ENCODE measurements around the gene FGD4.

FGD4 gene

GRCh38 chr12:32407795-32408194, 8.4 kb downstream of the FGD4 start:
- DNase-seq: no peak

- DNase-seq: no peak
Observed at GRCh38 chr12:32413412-32413811, 14.1 kb downstream of the FGD4 start.

DNA sequence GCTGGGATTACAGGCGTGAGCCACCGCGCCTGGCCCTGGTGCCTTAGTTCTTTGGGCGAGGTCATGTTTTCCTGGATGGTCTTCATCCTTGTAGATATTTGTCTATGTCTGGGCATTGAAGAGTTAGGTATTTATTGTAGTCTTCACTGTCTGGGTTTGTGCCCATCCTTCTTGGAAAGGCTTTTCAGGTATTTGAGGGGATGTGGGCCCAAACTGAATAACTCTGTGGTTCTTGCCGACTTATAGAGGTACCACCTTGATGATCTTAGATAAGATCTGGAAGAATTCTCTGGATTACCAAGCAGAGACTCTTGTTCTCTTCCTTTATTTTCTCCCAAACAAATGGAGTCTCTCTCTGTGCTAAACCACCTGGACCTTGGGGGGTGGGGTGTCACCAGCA, 18.9 kb downstream of the FGD4 start:
- DNase-seq: no peak

GRCh38 chr12:32418903-32419519, 19.7 kb downstream of the FGD4 start:
- no peak for DNase-seq

- no peak for DNase-seq
Observed at GRCh38 chr12:32419520-32419960, 20.2 kb downstream of the FGD4 start.

GRCh38 chr12:32420356-32420755, 21.0 kb downstream of the FGD4 start:
- DNase-seq: no peak

DNA sequence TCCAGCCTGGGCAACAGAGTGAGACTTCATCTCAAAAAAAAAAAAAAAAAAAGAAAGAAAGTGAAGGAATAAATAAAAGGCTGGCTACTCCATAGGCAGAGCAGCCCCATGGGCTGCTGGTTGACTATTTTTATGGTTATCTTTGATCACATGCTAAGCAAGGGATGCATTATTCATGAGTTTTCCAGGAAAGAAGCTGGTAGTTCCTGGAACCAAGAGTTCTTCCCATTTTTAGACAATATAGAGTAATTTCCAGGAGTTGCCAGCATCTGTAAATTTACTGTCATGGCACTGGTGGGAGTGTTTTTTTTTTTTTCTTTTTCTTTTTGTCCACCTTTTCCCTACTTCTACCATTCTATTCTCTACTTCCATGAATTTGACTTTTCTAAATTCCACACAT, 24.2 kb downstream of the FGD4 start:
- DNase-seq: no peak

DNA sequence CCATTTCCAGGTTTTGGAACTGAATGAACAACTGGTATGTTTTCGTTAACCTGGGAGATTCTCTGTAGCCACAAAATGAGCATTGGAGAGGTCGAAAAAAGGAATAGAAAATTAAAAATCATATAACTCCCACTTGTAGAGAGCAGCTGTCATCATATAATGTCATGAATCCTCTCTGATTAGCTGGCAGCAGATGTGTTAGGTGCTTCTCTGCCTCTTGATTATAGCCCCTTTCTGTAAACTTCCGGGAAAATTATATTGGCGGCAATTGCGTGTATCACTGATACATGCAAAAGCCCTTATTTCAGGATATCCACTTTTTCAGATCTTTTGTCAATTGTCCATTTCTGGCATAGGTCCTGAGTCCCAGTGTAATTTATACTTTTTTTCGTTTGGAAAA, 31.7 kb downstream of the FGD4 start:
- no peak for DNase-seq

DNA sequence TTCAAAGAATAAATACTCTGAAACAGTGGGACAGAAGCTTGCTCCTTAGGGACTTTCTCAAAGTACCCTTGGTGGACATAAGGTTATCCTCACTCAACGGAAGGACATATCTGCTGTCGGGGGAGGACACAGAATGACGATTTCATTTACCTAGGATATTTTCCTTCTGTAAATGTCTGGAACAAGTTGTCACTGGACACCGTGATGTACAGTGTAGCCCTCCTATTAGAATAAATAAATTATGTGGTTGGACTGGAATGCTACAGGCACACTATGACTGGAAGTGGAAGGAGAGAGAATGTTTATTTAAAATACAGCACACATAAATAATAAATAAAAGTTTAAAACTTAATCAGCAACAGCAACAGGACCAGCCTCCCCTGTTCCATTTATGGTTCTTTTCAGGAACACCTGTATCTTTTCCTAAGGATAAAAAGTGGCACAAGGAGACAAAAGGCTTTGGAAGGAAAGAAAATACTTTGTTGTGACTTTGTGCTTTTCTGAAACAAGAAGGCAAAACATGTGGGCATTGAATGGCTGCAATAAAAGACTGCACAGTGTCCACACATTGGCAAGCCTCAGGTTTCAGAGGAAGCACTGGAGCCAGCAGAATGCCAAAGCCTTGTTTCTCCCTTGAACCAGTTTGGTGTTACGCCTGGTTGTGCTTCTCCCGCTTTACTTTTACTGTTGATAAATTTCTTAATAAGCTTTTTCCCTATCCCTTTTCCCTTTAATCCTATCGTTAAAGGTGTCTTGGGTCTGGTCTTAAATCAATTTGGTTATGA, 36.8 kb downstream of the FGD4 start:
- DNase-seq: no peak

DNA sequence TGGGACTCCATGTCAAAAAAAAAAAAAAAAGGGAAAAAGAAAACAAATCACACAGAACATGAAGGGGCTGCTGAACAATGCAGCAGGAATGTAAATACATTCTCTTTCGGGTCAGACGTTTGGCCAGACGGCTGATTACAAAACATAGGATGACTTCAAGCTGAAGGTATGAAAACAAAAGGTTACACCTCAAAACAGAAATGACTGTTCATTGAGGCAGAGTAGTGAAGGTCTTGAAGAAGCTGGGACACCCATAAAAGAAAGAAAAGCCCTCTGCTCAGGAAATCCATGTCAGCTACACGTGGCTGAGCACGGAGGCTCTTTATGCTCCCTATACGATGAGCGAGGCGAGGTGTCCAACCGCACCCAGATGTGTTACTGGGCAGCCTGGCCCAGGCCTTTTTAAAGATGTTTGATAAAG, 37.7 kb downstream of the FGD4 start:
- no peak for DNase-seq

DNA sequence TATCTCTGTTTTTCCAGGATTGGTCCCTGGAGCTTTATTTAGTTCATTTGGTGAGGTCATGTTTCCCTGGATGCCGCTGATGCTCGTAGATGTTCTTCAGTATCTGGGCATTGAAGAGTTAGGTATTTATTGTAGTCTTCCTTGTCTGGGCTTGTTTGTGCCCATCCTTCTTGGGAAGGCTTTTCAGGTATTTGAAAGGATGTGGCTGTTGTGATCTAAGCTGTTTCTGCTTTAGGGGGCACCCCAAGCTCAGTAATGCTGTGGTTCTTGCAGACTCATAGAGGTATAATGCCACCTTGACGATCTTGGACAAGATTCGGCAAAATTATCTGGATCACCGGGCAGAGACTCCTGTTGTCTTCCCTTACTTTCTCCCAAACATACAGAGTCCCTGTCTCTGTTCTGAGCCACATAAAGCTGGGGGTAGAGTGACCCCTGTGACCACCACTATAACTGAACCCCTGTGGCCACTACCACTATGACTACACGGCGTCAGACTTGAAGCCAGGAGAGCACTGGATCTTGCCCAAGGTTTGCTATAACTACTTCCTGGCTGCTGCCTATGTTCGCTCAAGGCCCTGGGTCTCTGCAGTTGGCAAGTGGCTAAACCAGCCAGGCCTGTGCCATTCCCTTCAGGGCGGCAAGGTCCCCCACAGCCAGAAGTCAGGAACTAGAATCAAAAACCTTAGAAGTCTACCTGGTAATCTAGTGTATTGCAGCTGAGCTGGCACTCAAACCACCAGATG, 40.9 kb downstream of the FGD4 start:
- DNase-seq: no peak

- DNase-seq: no peak
Observed at GRCh38 chr12:32443491-32443890, 44.1 kb downstream of the FGD4 start.

- DNase-seq: no peak
Observed at GRCh38 chr12:32444895-32445294, 45.5 kb downstream of the FGD4 start.

GRCh38 chr12:32445356-32445755, 46.0 kb downstream of the FGD4 start:
- no peak for DNase-seq

GRCh38 chr12:32446316-32447119, 47.2 kb downstream of the FGD4 start:
- DNase-seq: no peak

DNA sequence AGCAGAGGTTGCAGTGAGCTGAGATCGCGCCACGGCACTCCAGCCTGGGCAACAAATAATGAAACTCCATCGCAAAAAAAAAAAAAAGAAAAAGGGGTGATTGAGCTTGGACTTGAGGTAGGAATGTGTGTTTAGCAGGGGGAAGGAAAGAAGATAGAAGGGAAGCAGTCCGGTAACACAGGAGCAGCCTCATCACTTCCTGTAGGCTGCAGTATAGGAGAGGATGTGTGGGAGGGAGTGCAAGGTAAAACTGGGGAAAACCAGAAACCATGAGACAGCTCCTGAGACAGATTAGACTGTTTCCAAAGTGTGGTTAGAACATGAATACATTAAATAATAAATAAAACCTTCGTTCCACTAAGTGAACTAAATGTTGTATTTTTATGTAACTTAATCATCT, 49.2 kb downstream of the FGD4 start:
- no peak for DNase-seq

DNA sequence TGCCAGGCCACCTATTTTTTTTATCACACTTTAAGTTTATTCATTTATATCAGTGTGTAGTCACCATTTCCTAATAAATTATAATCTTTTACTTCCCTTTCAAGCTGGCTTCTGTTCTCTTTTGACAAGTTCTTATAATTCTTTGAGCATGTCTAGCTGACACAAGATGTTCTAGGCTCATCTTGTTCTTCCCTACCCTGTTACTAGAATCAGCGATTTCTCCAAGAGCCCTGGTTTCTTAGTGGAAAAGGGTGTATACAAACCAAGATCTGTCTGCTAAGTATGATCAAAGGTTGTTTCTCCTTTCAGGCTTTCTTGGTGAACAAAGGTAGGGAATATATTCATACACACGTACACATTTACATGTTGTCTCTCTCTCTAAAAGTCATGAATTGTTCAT, 51.0 kb downstream of the FGD4 start:
- no peak for DNase-seq

DNA sequence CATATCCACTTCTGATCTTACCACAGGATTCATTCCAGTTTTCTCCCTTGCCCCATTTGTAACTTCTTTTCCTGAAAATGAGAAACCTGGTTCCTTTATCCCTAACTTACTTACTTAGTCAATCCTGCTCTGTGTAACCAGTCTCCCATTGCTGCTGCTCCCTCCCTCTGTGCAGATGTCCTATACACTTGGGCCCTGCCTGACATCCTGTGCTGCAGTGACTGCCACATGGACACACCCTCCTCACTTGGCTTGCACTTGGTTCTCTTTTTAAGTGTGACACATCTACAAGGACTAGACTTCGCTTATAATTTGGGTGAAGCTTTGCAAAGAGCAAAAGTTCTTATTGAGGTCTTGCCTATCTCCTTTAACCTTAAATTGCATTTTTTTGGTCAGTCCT, 51.4 kb downstream of the FGD4 start:
- no peak for DNase-seq

DNA sequence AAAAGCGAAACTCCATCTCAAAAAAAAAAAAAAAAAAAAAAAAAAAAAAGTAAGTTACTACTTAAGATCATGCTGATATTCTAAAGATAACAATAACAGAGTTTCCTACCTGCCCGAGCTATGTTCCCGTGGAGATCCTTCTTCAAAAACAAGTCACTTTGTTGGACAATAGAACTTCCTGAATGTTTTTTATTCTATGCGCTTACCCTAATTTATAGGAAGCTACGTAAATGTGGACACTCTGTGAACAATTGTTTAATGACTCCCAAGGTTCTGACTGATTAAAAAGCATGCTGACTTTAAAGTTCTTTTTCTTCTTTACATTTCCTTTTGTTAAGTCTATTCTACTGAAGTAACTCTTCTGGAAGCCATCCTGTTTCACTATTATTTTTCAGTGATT, 52.5 kb downstream of the FGD4 start:
- no peak for DNase-seq

DNA sequence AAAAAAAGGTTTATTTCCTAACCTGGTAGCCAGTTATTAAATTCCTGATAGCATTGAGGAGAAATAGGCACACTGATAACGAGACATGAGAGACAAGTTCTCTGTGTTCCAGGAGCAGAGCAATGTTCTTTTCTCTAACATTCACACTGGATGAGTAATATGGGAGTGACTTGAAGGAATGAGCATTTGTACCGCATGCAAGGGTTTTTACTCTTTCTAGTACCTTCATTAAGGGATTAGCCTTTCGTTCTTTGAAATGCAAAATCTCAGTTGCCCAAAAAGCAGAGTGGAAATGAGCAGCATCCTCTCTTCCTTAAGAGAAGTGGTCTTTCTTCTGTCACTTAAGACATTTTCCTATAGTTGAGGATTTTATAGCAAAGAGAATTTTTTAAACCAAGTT, 54.7 kb downstream of the FGD4 start:
- DNase-seq: no peak

DNA sequence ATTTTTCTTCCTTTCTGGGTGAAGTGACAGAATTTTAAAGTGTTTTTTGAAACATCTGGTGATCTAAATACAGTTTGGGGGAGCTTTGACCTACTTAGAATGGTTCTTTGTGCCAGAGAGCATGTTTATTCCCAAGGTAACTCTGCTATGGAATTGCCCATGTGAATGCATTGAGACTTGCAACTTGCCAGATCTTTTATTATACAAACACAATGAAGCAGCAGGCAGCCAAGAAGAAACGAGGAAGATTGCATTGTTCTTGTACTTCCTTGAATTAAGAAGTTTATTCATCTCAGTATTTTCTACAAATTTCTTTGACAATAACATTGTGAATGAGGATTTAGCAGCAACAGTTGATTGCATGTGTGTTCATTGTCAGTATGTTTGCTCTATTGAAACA, 55.5 kb downstream of the FGD4 start:
- no peak for DNase-seq

- DNase-seq: peak; percentile 2
Observed at GRCh38 chr12:32455607-32456071, 56.3 kb downstream of the FGD4 start.

All from central memory CD4-positive, alpha-beta T cell (primary cell).